ENCODE measurements around the gene GKN1. TPM values are rescaled to one million over a fixed set of nuclear protein-coding genes. Genes with fewer than 3 reads are reported as not detected.
"Not testable (repeated sequence)": the region's sequence is repeated elsewhere in the genome, so short reads cannot be mapped to it uniquely, and the experiment has no call there.

Gene GKN1
- polyA plus RNA-seq, 1 experiment, result not detected

- POLR2A ChIA-PET, result no interaction called here
- CTCF ChIA-PET, result interaction anchor here (0.9 to 3.8 kb wide), 4 partner anchors 10 to 60 kb away, joined by 3 to 24 read pairs (median 3); no protein-coding TSS in a partner anchor
Measured at GRCh38 chr2:68952887-68953521, 21.4 kb upstream of the GKN1 start, which contains the start of gene GKN2. TSS of gene GKN2 (minus strand) at chr2:68952893. CDS start at chr2:68952861, 32 bp downstream.

GRCh38 chr2:68955432-68955831 lies 19.0 kb upstream of the GKN1 start:
- POLR2A ChIA-PET, result not testable (repeated sequence)

More at GRCh38 chr2:68952887-68953521, 21.4 kb upstream of the GKN1 start, which contains the start of gene GKN2:
- no peak for DNase-seq (ENCODE audit: low read depth, low spot score)
- no peak within 1 kb of the TSS for H3K27ac ChIP-seq (ENCODE audit: low read depth, low read length)
- H3K4me3 ChIP-seq (ENCODE audit: low read depth, low read length), result no peak within 1 kb of the TSS
- no peaks in the 10 kb centered on the region for H3K9me3 ChIP-seq (ENCODE audit: control insufficient read depth, insufficient read depth, low read length)
- no peaks in the 10 kb centered on the region for H3K27me3 ChIP-seq (ENCODE audit: control insufficient read depth, insufficient read depth, low read length)
- TF ChIP-seq CTCF (IDR thresholded peaks at IDR 0.05; ENCODE audit: low read depth, low read length), result no peak

GRCh38 chr2:68959001-68959400 lies 15.4 kb upstream of the GKN1 start:
- Histone ChIP-seq H3K27ac (ENCODE audit: low read depth, low read length) (no peak overlapping the region), H3K27me3 (ENCODE audit: control insufficient read depth, insufficient read depth, low read length) (no peaks in the 10 kb centered on the region), H3K4me3 (ENCODE audit: low read depth, low read length) (no peak overlapping the region), H3K9me3 (ENCODE audit: control insufficient read depth, insufficient read depth, low read length) (no peaks in the 10 kb centered on the region)
- ChIA-PET CTCF (interaction anchor here (5.6 kb wide), 1 partner anchor 16 kb away, joined by 23 read pairs; no protein-coding TSS in a partner anchor), POLR2A (no interaction called here)
- no peak for TF ChIP-seq CTCF (IDR thresholded peaks at IDR 0.05; ENCODE audit: low read depth, low read length)
- DNase-seq (ENCODE audit: low read depth, low spot score), result no peak

More at GRCh38 chr2:68955432-68955831, 19.0 kb upstream of the GKN1 start:
- CTCF ChIA-PET; H3K27me3 ChIP-seq (ENCODE audit: control insufficient read depth, insufficient read depth, low read length); H3K27ac ChIP-seq (ENCODE audit: low read depth, low read length); H3K9me3 ChIP-seq (ENCODE audit: control insufficient read depth, insufficient read depth, low read length); H3K4me3 ChIP-seq (ENCODE audit: low read depth, low read length); DNase-seq (ENCODE audit: low read depth, low spot score): not testable (repeated sequence)

- Histone ChIP-seq H3K27me3 (ENCODE audit: control insufficient read depth, insufficient read depth, low read length) (no peaks in the 10 kb centered on the region), H3K27ac (ENCODE audit: low read depth, low read length) (no peak overlapping the region), H3K9me3 (ENCODE audit: control insufficient read depth, insufficient read depth, low read length) (no peaks in the 10 kb centered on the region), H3K4me3 (ENCODE audit: low read depth, low read length) (no peak overlapping the region)
- CTCF ChIA-PET, result interaction anchor here (0.6 to 5.6 kb wide), 2 partner anchors 18 to 474 kb away, joined by 5 to 23 read pairs; no protein-coding TSS in a partner anchor
- no peak for DNase-seq (ENCODE audit: low read depth, low spot score)
- POLR2A ChIA-PET, result interaction anchor here (0.6 kb wide), 1 partner anchor 32 kb away, joined by 3 read pairs; no protein-coding TSS in a partner anchor
- TF ChIP-seq CTCF (IDR thresholded peaks at IDR 0.05; ENCODE audit: low read depth, low read length), result no peak
Measured at GRCh38 chr2:68961380-68961779, 13.1 kb upstream of the GKN1 start.

- H3K27me3 ChIP-seq (ENCODE audit: control insufficient read depth, insufficient read depth, low read length), result no peaks in the 10 kb centered on the region
- CTCF ChIA-PET, result no interaction called here
- no peak overlapping the region for H3K4me3 ChIP-seq (ENCODE audit: low read depth, low read length)
- no peak for DNase-seq (ENCODE audit: low read depth, low spot score)
- POLR2A ChIA-PET, result no interaction called here
- H3K9me3 ChIP-seq (ENCODE audit: control insufficient read depth, insufficient read depth, low read length), result no peaks in the 10 kb centered on the region
- no peak overlapping the region for H3K27ac ChIP-seq (ENCODE audit: low read depth, low read length)
- TF ChIP-seq CTCF (IDR thresholded peaks at IDR 0.05; ENCODE audit: low read depth, low read length), result no peak
Measured at GRCh38 chr2:68964282-68964681, 10.2 kb upstream of the GKN1 start.
